Thymus (tissue), 11 donors: ENCODE data around the gene GRIFIN. TPM values are rescaled to one million over a fixed set of nuclear protein-coding genes. Genes with fewer than 3 reads are reported as not detected.

Experiments used
- DNase-seq, 9 donors: peaks; one replicate each; pipeline ENCODE4 v3.0.0-alpha.2; 2013; ENCODE audit warnings: low spot score in 9 of 9, low read depth in 6 of 9, missing footprints in 1 of 9
- H3K27ac ChIP-seq, 2 donors: one replicate each; pipeline ENCODE4 v1.5.1; 2013; ENCODE audit warnings: control low read depth in 1 of 2, low read depth in 1 of 2, low read length in 1 of 2, mild to moderate bottlenecking in 1 of 2, moderate library complexity in 1 of 2
- H3K27me3 ChIP-seq, 2 donors: one replicate each; pipeline ENCODE4 v1.5.1; 2013; ENCODE audit warnings: low read length in 1 of 2; ENCODE audit not compliant: control insufficient read depth in 2 of 2, insufficient read depth in 1 of 2
- H3K36me3 ChIP-seq, 2 donors: one replicate each; pipeline ENCODE4 v1.5.1; 2013; ENCODE audit warnings: low read length in 1 of 2, mild to moderate bottlenecking in 1 of 2, moderate library complexity in 1 of 2; ENCODE audit not compliant: control insufficient read depth in 2 of 2, insufficient read depth in 2 of 2
- H3K4me1 ChIP-seq, 2 donors: one replicate each; pipeline ENCODE4 v1.5.1; 2013; ENCODE audit warnings: low read length in 2 of 2; ENCODE audit not compliant: control insufficient read depth in 2 of 2, insufficient read depth in 2 of 2
- H3K4me3 ChIP-seq, 2 donors: one replicate each; pipeline ENCODE4 v1.5.1; 2013; ENCODE audit warnings: low read length in 2 of 2, control low read depth in 1 of 2, mild to moderate bottlenecking in 1 of 2
- H3K9me3 ChIP-seq, 2 donors: one replicate each; pipeline ENCODE4 v1.5.1; 2013; ENCODE audit warnings: low read length in 1 of 2, mild to moderate bottlenecking in 1 of 2; ENCODE audit not compliant: control insufficient read depth in 2 of 2, insufficient read depth in 1 of 2
- WGBS: extraction: QIAGEN DNeasy Blood & Tissue Kit; methylation state at CpG from one replicate; pipeline ENCODE4 v1.1.7; 2013; 5-methylcytosine and 5-hydroxymethylcytosine counted together
- polyA plus RNA-seq: library from polyadenylated mRNA; stranded (reverse); fragments of 200-250 nt; gene quantifications from one replicate; pipeline ENCODE4 v1.2.3, GENCODE V29; 2013
- total RNA-seq: library from RNA; stranded (reverse); fragments of 120-200 nt; gene quantifications from one replicate; pipeline ENCODE4 v1.2.4, GENCODE V29; 2013
- donor health status: healthy.

GRIFIN gene
- total and polyA plus RNA-seq, 2 donors, result not detected

GRCh38 chr7:2514473-2515423 is 38.5 kb upstream of the GRIFIN start:
- 97% methylated on average over 9 of the region's 9 CpGs for WGBS
- no peak for DNase-seq
- Histone ChIP-seq H3K4me1 (peaks cover 37 to 52% of the 10 kb centered on the region in 2 donors), H3K27ac (no peak overlapping the region), H3K27me3 (peaks cover 22 to 36% of the 10 kb centered on the region in 2 donors), H3K4me3 (no peak overlapping the region), H3K9me3 (peaks cover 0 to 2% of the 10 kb centered on the region in 2 donors), H3K36me3 (no peaks in the 10 kb centered on the region)

DNA sequence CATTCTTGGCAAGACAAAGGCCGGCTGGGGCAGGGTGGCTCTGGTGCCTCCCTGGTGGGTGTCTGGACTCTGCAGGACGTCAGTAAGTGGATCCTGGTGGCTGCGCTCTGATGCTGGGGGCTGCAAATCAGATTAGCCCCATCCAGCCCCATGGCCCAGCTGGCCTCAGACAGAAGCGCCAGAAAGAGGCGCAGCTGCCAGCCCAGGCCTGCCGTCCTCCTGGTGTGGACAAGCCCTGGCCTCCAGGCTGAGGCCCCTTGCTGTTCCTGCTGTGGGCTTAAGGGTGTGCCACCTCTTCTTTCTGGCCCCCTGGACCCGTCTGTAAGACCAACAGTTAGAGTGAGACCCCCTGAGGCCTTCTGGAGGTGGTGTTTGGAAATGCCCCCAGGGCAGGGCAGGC is 37.5 kb upstream of the GRIFIN start:
- Histone ChIP-seq H3K4me3 (no peak overlapping the region), H3K36me3 (no peaks in the 10 kb centered on the region), H3K9me3 (peaks cover 0 to 2% of the 10 kb centered on the region in 2 donors), H3K27ac (no peak overlapping the region), H3K4me1 (peaks cover 38 to 57% of the 10 kb centered on the region in 2 donors), H3K27me3 (peaks cover 14 to 31% of the 10 kb centered on the region in 2 donors)
- no peak for DNase-seq
- 95% methylated on average over 7 of the region's 7 CpGs for WGBS

GRCh38 chr7:2512713-2513112 is 36.5 kb upstream of the GRIFIN start:
- H3K36me3 ChIP-seq, result no peaks in the 10 kb centered on the region
- peaks cover 48 to 58% of the 10 kb centered on the region in 2 donors for H3K4me1 ChIP-seq
- peaks cover 4 to 25% of the 10 kb centered on the region in 2 donors for H3K27me3 ChIP-seq
- WGBS, result 83% methylated on average over 3 of the region's 3 CpGs
- no peak overlapping the region for H3K4me3 ChIP-seq
- H3K9me3 ChIP-seq, result peaks cover 0 to 2% of the 10 kb centered on the region in 2 donors
- H3K27ac ChIP-seq, result peak overlapping the region in 1 of 2 donors; percentile 93
- DNase-seq, result no peak

DNA sequence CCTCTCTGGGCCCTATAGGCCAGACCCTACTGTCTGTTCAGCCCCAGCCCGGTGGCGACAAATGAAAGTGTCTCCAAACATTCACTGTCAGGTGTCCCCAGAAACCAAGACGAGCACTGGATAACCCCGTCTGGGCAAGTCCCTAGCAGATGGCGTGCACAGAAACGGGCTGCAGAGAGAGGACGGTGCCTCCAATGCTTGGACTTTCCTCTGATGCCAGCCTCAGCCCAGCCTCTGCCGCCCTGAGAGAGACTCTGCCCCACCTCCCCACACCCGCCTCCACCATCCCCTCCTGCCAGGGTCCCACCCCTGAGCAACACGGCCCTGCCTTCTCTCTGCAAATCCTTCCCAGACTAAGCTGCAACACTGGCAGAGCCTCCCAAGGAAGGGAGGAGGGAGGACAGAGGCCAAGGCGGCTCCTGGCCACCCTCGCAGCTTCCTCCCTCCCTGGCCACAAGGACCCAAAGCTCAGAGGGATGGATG is 36.0 kb upstream of the GRIFIN start:
- WGBS, result 59% methylated on average over 12 of the region's 12 CpGs
- Histone ChIP-seq H3K9me3 (peaks cover 0 to 2% of the 10 kb centered on the region in 2 donors), H3K27ac (peak overlapping the region; percentile 75 to 93), H3K27me3 (peaks cover 1 to 21% of the 10 kb centered on the region in 2 donors), H3K4me1 (peaks cover 48 to 60% of the 10 kb centered on the region in 2 donors), H3K4me3 (no peak overlapping the region), H3K36me3 (no peaks in the 10 kb centered on the region)
- peak in 1 of 9 donors; percentile 37 for DNase-seq

DNA sequence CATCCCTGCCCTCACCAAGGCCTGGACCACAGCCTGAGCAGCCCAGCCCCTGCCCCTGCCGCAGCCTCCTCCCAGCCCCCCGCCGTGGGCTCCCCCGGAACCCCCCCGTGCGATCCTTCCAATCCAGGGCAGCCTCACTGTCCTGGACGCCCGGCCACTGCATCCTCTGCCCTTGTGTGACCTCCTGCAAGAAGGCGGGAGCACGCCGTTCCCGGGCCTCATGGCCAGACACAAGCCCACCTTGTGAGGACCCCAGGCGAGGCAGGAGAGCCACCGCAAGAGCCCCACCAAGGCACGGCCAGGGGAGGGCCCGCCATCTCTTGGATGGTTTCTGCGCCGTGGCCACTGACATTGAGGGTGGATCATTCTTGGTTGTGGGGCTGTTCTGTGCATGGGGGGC is 35.6 kb upstream of the GRIFIN start:
- H3K27me3 ChIP-seq, result peaks cover 0 to 16% of the 10 kb centered on the region in 2 donors
- WGBS, result 32% methylated on average over 18 of the region's 18 CpGs
- H3K4me1 ChIP-seq, result peaks cover 48 to 60% of the 10 kb centered on the region in 2 donors

GRCh38 chr7:2510909-2511768 is 34.9 kb upstream of the GRIFIN start:
- Histone ChIP-seq H3K27ac (peak overlapping the region; percentile 75 to 93), H3K4me1 (peaks cover 48 to 60% of the 10 kb centered on the region in 2 donors), H3K4me3 (peak overlapping the region; percentile 3 to 34), H3K27me3 (peaks cover 0 to 10% of the 10 kb centered on the region in 2 donors), H3K36me3 (no peaks in the 10 kb centered on the region), H3K9me3 (peaks cover 0 to 2% of the 10 kb centered on the region in 2 donors)
- WGBS, result 8% methylated on average over 27 of the region's 27 CpGs
- peak in 4 of 9 donors; percentile 50 to 85 (median 64) for DNase-seq

More for the DNA sequence above, 35.6 kb upstream of the GRIFIN start:
- H3K9me3 ChIP-seq, result peaks cover 0 to 2% of the 10 kb centered on the region in 2 donors
- H3K27ac ChIP-seq, result peak overlapping the region; percentile 75 to 93
- H3K36me3 ChIP-seq, result no peaks in the 10 kb centered on the region
- peak overlapping the region in 1 of 2 donors; percentile 34 for H3K4me3 ChIP-seq
- no peak for DNase-seq

GRCh38 chr7:2510130-2510776 is 34.1 kb upstream of the GRIFIN start:
- DNase-seq, result no peak
- Histone ChIP-seq H3K27ac (peak overlapping the region; percentile 75 to 93), H3K9me3 (peaks cover 0 to 2% of the 10 kb centered on the region in 2 donors), H3K4me3 (no peak overlapping the region), H3K36me3 (no peaks in the 10 kb centered on the region), H3K27me3 (peaks cover 0 to 5% of the 10 kb centered on the region in 2 donors), H3K4me1 (peaks cover 48 to 60% of the 10 kb centered on the region in 2 donors)
- 86% methylated on average over 13 of the region's 13 CpGs for WGBS

- WGBS, result 65% methylated on average over 23 of the region's 23 CpGs
- H3K36me3 ChIP-seq, result no peaks in the 10 kb centered on the region
- H3K4me1 ChIP-seq, result peaks cover 48 to 60% of the 10 kb centered on the region in 2 donors
- H3K27me3 ChIP-seq, result peaks cover 0 to 5% of the 10 kb centered on the region in 2 donors
- peak overlapping the region; percentile 56 to 82 for H3K27ac ChIP-seq
- DNase-seq, result peak in 1 of 9 donors; percentile 46
- H3K9me3 ChIP-seq, result peaks cover 0 to 2% of the 10 kb centered on the region in 2 donors
- no peak overlapping the region for H3K4me3 ChIP-seq
Measured at GRCh38 chr7:2509298-2509906, 33.2 kb upstream of the GRIFIN start.
